K562 (cell line): ENCODE results near the gene CKLF. TPM values are rescaled to one million over a fixed set of nuclear protein-coding genes. Genes with fewer than 3 reads are reported as not detected.
A peak's percentile ranks its signal among the peaks of the same experiment; 100 is the strongest.

Experiments used
- CHD1 ChIP-seq: fragments of 200-600 bp; sonication (generic); IDR thresholded peaks from one replicate; pipeline ENCODE4 v1.6.1; 2012; ENCODE audit warnings: mild to moderate bottlenecking, moderate library complexity, low read length, inconsistent platforms
- CREM ChIP-seq: IDR thresholded peaks from 2 replicates; pipeline ENCODE4 v1.6.1; 2014; ENCODE audit warnings: antibody characterized with exemption, low read depth
- CUX1 ChIP-seq: fragments of 200-800 bp; sonication (Bioruptor generic); IDR thresholded peaks from 2 replicates; pipeline ENCODE4 v1.6.1; 2016; ENCODE audit warnings: missing genetic modification characterization, missing compliant biosample characterization
- GABPA ChIP-seq: fragments of 200-800 bp; sonication (Bioruptor generic); conservative IDR thresholded peaks from 2 replicates; pipeline ENCODE4 v1.6.1; 2016; ENCODE audit warnings: low read depth, missing genetic modification characterization, missing compliant biosample characterization
- HSF4 ChIP-seq: fragments of 250-450 bp; sonication (Bioruptor Pico); IDR thresholded peaks from 2 replicates; pipeline ENCODE4 v2.1.2; 2022; ENCODE audit warnings: mild to moderate bottlenecking, moderate library complexity, borderline replicate concordance
- KLF6 ChIP-seq: fragments of 250-450 bp; sonication (Bioruptor Pico); IDR thresholded peaks from 2 replicates; pipeline ENCODE4 v1.4.0; 2020; ENCODE audit warnings: mild to moderate bottlenecking, moderate library complexity, borderline replicate concordance
- MEIS2 ChIP-seq: fragments of 450-650 bp; IDR thresholded peaks from 2 replicates; pipeline ENCODE4 v1.6.1; 2014; ENCODE audit warnings: mild to moderate bottlenecking; ENCODE audit not compliant: partially characterized antibody
- THAP7 ChIP-seq: fragments of 250-450 bp; sonication (Bioruptor Pico); IDR thresholded peaks from 2 replicates; pipeline ENCODE4 v1.5.0; 2021
- polyA plus RNA-seq, 8 experiments: library from polyadenylated mRNA; depleted of rRNA in 4 of 8; stranded (reverse) in 5 of 8; unstranded in 3 of 8; fragments of >200 nt; fragmentation: Nextera tagmentation in 2 of 8; fragmentation: Illumina TruSeq in 1 of 8; extraction: Ambion mirVana in 2 of 8; extraction: Trizol in 1 of 8; gene quantifications; 2 replicates each; pipeline versions ENCODE4 v1.2.1 to v1.2.3, GENCODE V29; 2011 to 2014; ENCODE audit warnings: inconsistent platforms in 1 of 8, missing spikeins in 1 of 8
- total RNA-seq, 7 experiments: library from RNA; depleted of rRNA in 6 of 7; stranded (reverse); fragments of >200 nt in 6 of 7; fragmentation: Illumina TruSeq in 2 of 7; extraction: Trizol in 2 of 7; gene quantifications; 2 replicates each; pipeline versions ENCODE4 v1.2.1 to v1.2.3, GENCODE V29; 2011 to 2021; ENCODE audit warnings: low replicate concordance in 1 of 7

The CKLF gene
- total and polyA plus RNA-seq, 9 of the 15 experiments (the other 6 are each of a cell fraction or from before 2014, with no cell fraction given): 84.8 to 322 (median 118) TPM

- peak; percentile 0 for TF ChIP-seq MEIS2
- no peak for TF ChIP-seq CREM
- peak; percentile 51; the same call in 1 of the 2 replicates for TF ChIP-seq THAP7 (CRISPR knock-in tag)
- TF ChIP-seq CHD1: peak; percentile 39
- TF ChIP-seq KLF6 (CRISPR knock-in tag): no peak
- TF ChIP-seq CUX1 (CRISPR knock-in tag): peak; percentile 10; the same call in 1 of the 2 replicates
- peak; percentile 50 for TF ChIP-seq GABPA
- TF ChIP-seq HSF4 (CRISPR knock-in tag): no peak
Measured at GRCh38 chr16:66551788-66552285, 539 bp upstream of the CKLF start (continued).
